ENCODE data around the gene PCDH15.

The PCDH15 gene

DNA sequence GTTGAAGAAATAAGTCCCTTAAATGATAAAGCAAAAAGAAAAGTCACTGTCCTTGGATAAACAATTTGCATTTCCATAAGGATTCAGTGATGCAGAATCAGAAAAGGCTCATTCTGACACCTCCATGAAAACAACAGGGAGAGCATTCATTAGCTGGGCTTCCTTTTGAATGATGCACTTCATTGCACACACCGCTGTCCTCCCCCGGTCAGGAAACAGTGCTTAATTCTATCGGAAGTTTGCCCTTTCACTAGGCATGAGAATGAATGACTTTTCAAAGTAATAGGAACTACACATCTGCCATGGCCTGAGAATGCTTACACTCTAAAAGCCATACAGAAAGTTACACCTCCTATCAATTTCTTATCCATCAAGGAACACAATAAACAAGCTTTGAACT, 4.2 kb downstream of the PCDH15 start:
- no peak overlapping the region for H3K4me2 ChIP-seq (ENCODE audit: low read depth, low read length)
- H3K9me2 ChIP-seq (replicated peaks; ENCODE audit: insufficient read depth, low read length) = no peaks in the 10 kb centered on the region
- no peaks in the 10 kb centered on the region for H3K27me3 ChIP-seq (replicated peaks; ENCODE audit: insufficient read depth, low read length)
- H2AFZ ChIP-seq (ENCODE audit: low read length) = no peak overlapping the region
- peaks cover 6% of the 10 kb centered on the region for H3F3A ChIP-seq (ENCODE audit: insufficient read depth, low read length)
- H3K27ac ChIP-seq (ENCODE audit: low read length) = no peak overlapping the region
- no peak overlapping the region for H3K4me3 ChIP-seq (ENCODE audit: low read length)
- no peaks in the 10 kb centered on the region for H3K36me3 ChIP-seq (replicated peaks; ENCODE audit: insufficient read depth, low read length)
- H3K9me3 ChIP-seq (replicated peaks; ENCODE audit: insufficient read depth, low read length) = no peaks in the 10 kb centered on the region
- H3K79me2 ChIP-seq (ENCODE audit: low read length) = no peaks in the 10 kb centered on the region
- no peak for DNase-seq
- H4K20me1 ChIP-seq (ENCODE audit: insufficient read depth, low read length) = no peaks in the 10 kb centered on the region
- no peak for TF ChIP-seq EZH2 (optimal IDR thresholded peaks at IDR 0.05; ENCODE audit: low read depth, low read length)
- TF ChIP-seq EZH2phosphoT487 (IDR thresholded peaks at IDR 0.05; ENCODE audit: low read length) = no peak
- TF ChIP-seq, protein P1, sequence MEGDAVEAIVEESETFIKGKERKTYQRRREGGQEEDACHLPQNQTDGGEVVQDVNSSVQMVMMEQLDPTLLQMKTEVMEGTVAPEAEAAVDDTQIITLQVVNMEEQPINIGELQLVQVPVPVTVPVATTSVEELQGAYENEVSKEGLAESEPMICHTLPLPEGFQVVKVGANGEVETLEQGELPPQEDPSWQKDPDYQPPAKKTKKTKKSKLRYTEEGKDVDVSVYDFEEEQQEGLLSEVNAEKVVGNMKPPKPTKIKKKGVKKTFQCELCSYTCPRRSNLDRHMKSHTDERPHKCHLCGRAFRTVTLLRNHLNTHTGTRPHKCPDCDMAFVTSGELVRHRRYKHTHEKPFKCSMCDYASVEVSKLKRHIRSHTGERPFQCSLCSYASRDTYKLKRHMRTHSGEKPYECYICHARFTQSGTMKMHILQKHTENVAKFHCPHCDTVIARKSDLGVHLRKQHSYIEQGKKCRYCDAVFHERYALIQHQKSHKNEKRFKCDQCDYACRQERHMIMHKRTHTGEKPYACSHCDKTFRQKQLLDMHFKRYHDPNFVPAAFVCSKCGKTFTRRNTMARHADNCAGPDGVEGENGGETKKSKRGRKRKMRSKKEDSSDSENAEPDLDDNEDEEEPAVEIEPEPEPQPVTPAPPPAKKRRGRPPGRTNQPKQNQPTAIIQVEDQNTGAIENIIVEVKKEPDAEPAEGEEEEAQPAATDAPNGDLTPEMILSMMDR (IDR thresholded peaks at IDR 0.05; ENCODE audit: low read length) = no peak
- H3K9ac ChIP-seq (ENCODE audit: low read length) = no peak overlapping the region
- H3K4me1 ChIP-seq (ENCODE audit: low read length) = peaks cover 7% of the 10 kb centered on the region

- DNase-seq = no peak
- Histone ChIP-seq H3K9me3 (replicated peaks; ENCODE audit: insufficient read depth, low read length) (no peaks in the 10 kb centered on the region), H3K4me3 (ENCODE audit: low read length) (no peak overlapping the region), H3K9me2 (replicated peaks; ENCODE audit: insufficient read depth, low read length) (no peaks in the 10 kb centered on the region; the same call in 1 of the 2 replicates), H3K4me2 (ENCODE audit: low read depth, low read length) (no peak overlapping the region), H3K27ac (ENCODE audit: low read length) (no peak overlapping the region), H3K4me1 (ENCODE audit: low read length) (no peaks in the 10 kb centered on the region), H3K9ac (ENCODE audit: low read length) (no peak overlapping the region), H3K79me2 (ENCODE audit: low read length) (no peaks in the 10 kb centered on the region), H3K27me3 (replicated peaks; ENCODE audit: insufficient read depth, low read length) (no peaks in the 10 kb centered on the region), H3K36me3 (replicated peaks; ENCODE audit: insufficient read depth, low read length) (no peaks in the 10 kb centered on the region), H4K20me1 (ENCODE audit: insufficient read depth, low read length) (no peaks in the 10 kb centered on the region), H3F3A (ENCODE audit: insufficient read depth, low read length) (no peaks in the 10 kb centered on the region), H2AFZ (ENCODE audit: low read length) (no peak overlapping the region)
- TF ChIP-seq, protein P1 (IDR thresholded peaks at IDR 0.05; ENCODE audit: low read length) = no peak
- no peak for TF ChIP-seq EZH2 (optimal IDR thresholded peaks at IDR 0.05; ENCODE audit: low read depth, low read length)
- TF ChIP-seq EZH2phosphoT487 (IDR thresholded peaks at IDR 0.05; ENCODE audit: low read length) = no peak
Measured at GRCh38 chr10:54776622-54777021, 24.4 kb downstream of the PCDH15 start.

GRCh38 chr10:54772468-54773122, 28.4 kb downstream of the PCDH15 start:
- Histone ChIP-seq H3K4me3 (ENCODE audit: low read length) (no peak overlapping the region), H3K79me2 (ENCODE audit: low read length) (no peaks in the 10 kb centered on the region), H3K36me3 (replicated peaks; ENCODE audit: insufficient read depth, low read length) (no peaks in the 10 kb centered on the region), H4K20me1 (ENCODE audit: insufficient read depth, low read length) (no peaks in the 10 kb centered on the region), H3K9ac (ENCODE audit: low read length) (no peak overlapping the region), H3F3A (ENCODE audit: insufficient read depth, low read length) (no peaks in the 10 kb centered on the region), H3K4me1 (ENCODE audit: low read length) (no peaks in the 10 kb centered on the region), H3K27ac (ENCODE audit: low read length) (no peak overlapping the region), H3K4me2 (ENCODE audit: low read depth, low read length) (no peak overlapping the region), H3K9me2 (replicated peaks; ENCODE audit: insufficient read depth, low read length) (no peaks in the 10 kb centered on the region), H3K9me3 (replicated peaks; ENCODE audit: insufficient read depth, low read length) (no peaks in the 10 kb centered on the region), H3K27me3 (replicated peaks; ENCODE audit: insufficient read depth, low read length) (no peaks in the 10 kb centered on the region), H2AFZ (ENCODE audit: low read length) (no peak overlapping the region)
- TF ChIP-seq, protein P1 (IDR thresholded peaks at IDR 0.05; ENCODE audit: low read length) = no peak
- TF ChIP-seq EZH2 (optimal IDR thresholded peaks at IDR 0.05; ENCODE audit: low read depth, low read length) (no peak), EZH2phosphoT487 (IDR thresholded peaks at IDR 0.05; ENCODE audit: low read length) (no peak)
- DNase-seq = no peak

Measured in MM.1S (cell line).